Stimulated activated memory B cell treated with anti-CD40 and anti-IgM and Interleukin-4, amounts not matched to agents 10 μg/mL and 1 μg/mL and 100 μg/mL, for 72 hours (primary cell): ENCODE data around the gene EYA2.

Source experiments
- ATAC-seq: fragments of 150-1000 bp; cut with Tn5 transposase; 2 replicates; pipeline ENCODE4 v1.10.0; 2021
- H3K27ac Mint-ChIP-seq: one replicate; pipeline ENCODE4 v1.8.0; 2022; ENCODE audit warnings: mild to moderate bottlenecking, mixed read lengths
- H3K27me3 Mint-ChIP-seq: one replicate; pipeline ENCODE4 v1.8.0; 2022; ENCODE audit warnings: mixed read lengths
- H3K36me3 Mint-ChIP-seq: one replicate; pipeline ENCODE4 v1.8.0; 2022; ENCODE audit warnings: mixed read lengths
- H3K4me1 Mint-ChIP-seq: one replicate; pipeline ENCODE4 v1.8.0; 2022; ENCODE audit warnings: mixed read lengths
- H3K4me3 Mint-ChIP-seq: one replicate; pipeline ENCODE4 v1.8.0; 2022; ENCODE audit warnings: mild to moderate bottlenecking, moderate library complexity, mixed read lengths
- H3K9me3 Mint-ChIP-seq: one replicate; pipeline ENCODE4 v1.8.0; 2022; ENCODE audit warnings: mixed read lengths

Gene EYA2

DNA sequence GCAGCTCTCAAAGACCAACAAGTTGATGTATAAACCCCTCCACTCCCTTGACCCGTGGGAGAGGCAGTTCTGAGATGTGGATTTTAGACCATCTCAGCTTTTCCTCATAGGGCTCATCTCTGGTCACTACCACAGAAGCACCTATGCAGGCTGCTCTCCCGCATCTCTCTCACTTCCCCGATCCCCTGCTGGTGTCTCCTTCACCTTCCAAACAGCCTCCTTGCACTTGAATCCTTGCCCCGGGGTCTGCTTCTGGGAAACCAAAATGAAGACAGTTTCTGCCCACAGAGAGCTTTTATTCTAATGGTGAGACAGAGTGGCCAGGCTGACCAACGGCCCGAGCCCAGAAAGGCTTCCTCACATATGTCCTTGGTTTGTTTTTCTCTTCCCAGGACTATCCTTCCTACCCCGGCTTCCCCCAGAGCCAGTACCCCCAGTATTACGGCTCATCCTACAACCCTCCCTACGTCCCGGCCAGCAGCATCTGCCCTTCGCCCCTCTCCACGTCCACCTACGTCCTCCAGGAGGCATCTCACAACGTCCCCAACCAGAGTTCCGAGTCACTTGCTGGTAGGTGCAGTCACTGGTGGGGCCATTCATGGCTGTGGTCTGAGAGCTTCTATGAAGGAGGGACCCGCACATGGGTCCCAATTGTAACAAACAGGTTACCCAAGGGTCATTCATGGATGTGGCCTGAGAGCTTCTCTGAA is 179.3 kb downstream of the EYA2 start:
- Mint-ChIP-seq H3K36me3 (peaks cover 6% of the 10 kb centered on the region), H3K27me3 (peaks cover 26% of the 10 kb centered on the region), H3K27ac (no peak overlapping the region), H3K4me3 (no peak overlapping the region), H3K4me1 (no peaks in the 10 kb centered on the region), H3K9me3 (peaks cover 8% of the 10 kb centered on the region)
- ATAC-seq = no peak

DNA sequence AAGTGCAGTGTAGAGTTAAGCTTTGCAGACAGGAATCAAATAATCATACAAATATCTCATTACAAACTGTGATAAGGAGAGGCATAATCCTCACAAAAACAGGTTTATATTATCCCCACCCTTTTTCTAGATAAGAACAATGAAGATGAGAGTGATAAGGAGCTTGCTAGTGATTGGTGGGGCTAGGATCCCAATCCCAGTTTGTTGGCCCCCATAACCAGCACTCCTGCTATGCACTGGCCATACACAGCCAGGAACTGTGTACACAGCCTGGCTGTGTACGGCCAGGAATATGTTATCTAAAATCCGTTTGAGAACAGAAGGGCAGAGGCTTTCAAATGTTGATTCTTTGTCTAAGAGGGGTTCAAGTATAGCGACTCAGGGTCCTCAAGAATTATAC is 180.6 kb downstream of the EYA2 start:
- H3K36me3 Mint-ChIP-seq = peaks cover 6% of the 10 kb centered on the region
- H3K4me3 Mint-ChIP-seq = no peak overlapping the region

DNA sequence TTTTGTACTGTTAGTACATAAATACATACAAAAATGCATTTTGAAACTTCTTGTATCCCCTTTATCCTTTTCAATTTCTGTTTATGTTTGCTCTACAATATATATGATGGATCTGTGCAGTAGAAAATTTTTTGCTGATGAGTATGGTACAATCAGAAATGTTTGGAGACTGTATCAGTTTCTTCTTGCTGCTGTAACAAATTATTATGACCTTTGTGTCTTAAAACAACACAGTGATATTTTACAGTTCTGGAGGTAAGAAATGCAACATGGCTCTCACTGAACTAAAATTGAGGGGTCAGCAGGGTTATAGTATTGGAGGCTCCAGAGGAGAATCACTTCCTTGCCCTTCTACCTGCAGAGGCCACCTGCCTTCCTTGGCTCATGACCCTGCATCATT is 184.4 kb downstream of the EYA2 start:
- no peak overlapping the region for H3K27ac Mint-ChIP-seq
- H3K4me1 Mint-ChIP-seq = no peaks in the 10 kb centered on the region
- no peak overlapping the region for H3K4me3 Mint-ChIP-seq
- H3K9me3 Mint-ChIP-seq = peaks cover 12% of the 10 kb centered on the region
- ATAC-seq = no peak
- peaks cover 25% of the 10 kb centered on the region for H3K27me3 Mint-ChIP-seq
- peaks cover 6% of the 10 kb centered on the region for H3K36me3 Mint-ChIP-seq

More for the DNA sequence above, 180.6 kb downstream of the EYA2 start:
- no peaks in the 10 kb centered on the region for H3K4me1 Mint-ChIP-seq
- no peak overlapping the region for H3K27ac Mint-ChIP-seq
- no peak for ATAC-seq
- H3K9me3 Mint-ChIP-seq = peaks cover 13% of the 10 kb centered on the region
- peaks cover 39% of the 10 kb centered on the region for H3K27me3 Mint-ChIP-seq

DNA sequence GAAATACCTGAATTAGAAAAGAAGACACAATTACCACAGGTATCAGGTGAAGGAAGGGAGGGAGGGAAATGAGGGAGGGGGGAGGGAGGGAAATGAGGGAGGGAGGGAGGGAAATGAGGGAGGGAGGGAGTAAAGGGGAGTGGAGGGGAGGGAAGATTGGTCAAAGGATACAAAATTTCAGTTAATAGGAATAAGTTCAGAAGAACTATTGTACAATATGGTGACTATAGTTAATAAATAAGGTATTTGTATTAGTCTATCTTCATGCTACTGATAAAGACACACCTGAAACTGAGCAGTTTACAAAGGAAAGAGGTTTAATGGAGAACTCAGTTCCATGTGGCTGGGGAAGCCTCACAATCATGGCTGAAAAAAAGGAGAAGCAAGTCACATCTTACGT is 185.7 kb downstream of the EYA2 start:
- no peak overlapping the region for H3K4me3 Mint-ChIP-seq

DNA sequence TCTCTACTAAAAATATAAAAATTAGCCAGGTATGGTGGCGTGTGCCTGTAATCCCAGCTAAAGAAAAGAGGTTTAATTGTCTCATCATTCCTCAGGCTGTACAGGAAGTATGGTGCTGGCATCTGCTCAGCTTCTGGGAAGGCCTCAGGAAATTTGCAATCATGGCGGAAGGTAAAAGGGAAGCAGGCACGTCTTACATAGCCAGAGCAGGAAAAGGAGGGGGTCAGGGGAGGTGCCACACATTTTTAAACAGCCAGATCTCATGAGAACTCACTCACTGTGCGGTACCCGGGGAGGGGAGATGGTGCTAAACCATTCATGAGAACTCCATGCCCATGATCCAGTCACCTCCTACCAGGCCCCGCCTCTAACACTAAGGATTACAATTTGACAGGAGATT is 191.7 kb downstream of the EYA2 start:
- no peaks in the 10 kb centered on the region for H3K9me3 Mint-ChIP-seq
- no peaks in the 10 kb centered on the region for H3K27me3 Mint-ChIP-seq
- no peak overlapping the region for H3K27ac Mint-ChIP-seq
- H3K4me3 Mint-ChIP-seq = no peak overlapping the region
- ATAC-seq = no peak
- H3K4me1 Mint-ChIP-seq = no peaks in the 10 kb centered on the region
- H3K36me3 Mint-ChIP-seq = no peaks in the 10 kb centered on the region

More for the DNA sequence above, 185.7 kb downstream of the EYA2 start:
- no peak overlapping the region for H3K27ac Mint-ChIP-seq
- no peaks in the 10 kb centered on the region for H3K4me1 Mint-ChIP-seq
- ATAC-seq = no peak
- peaks cover 6% of the 10 kb centered on the region for H3K36me3 Mint-ChIP-seq
- peaks cover 11% of the 10 kb centered on the region for H3K9me3 Mint-ChIP-seq
- peaks cover 20% of the 10 kb centered on the region for H3K27me3 Mint-ChIP-seq

DNA sequence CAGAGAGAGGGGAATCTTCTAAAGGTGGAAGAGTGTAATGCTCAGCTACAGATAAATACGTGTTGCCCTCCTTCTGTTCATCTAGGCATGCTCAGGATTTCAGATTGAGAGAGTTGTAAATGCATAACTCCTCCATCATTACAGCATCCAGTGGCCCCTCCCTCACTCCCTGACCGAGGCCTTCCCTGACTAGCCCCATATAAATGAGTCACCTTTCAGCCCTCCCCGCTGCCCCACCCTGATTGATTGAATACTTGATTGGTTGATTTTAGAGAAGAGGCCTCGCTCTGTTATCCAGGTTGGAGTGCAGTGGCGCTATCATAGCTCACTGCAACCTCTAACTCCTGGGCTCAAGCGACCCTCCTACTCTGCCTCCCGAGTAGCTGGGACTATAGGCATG is 193.7 kb downstream of the EYA2 start:
- no peaks in the 10 kb centered on the region for H3K9me3 Mint-ChIP-seq
- no peaks in the 10 kb centered on the region for H3K4me1 Mint-ChIP-seq
- H3K27me3 Mint-ChIP-seq = peaks cover 3% of the 10 kb centered on the region
- no peak overlapping the region for H3K27ac Mint-ChIP-seq
- no peak for ATAC-seq
- H3K4me3 Mint-ChIP-seq = no peak overlapping the region
- peaks cover 1% of the 10 kb centered on the region for H3K36me3 Mint-ChIP-seq

DNA sequence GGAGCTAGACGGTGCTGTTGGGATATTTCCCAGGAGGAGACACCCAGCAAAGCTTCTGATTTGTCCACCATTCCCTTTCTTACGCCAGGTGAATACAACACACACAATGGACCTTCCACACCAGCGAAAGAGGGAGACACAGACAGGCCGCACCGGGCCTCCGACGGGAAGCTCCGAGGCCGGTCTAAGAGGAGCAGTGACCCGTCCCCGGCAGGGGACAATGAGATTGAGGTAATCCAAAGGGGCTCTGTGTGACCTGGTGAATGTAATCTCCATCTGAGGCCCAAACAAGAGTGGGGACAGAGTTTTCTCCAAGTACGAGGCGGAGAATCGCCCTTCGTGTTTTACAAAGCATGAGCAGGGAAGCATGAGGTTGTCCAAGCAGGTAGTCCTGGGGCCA is 194.5 kb downstream of the EYA2 start:
- Mint-ChIP-seq H3K9me3 (no peaks in the 10 kb centered on the region), H3K36me3 (peaks cover 5% of the 10 kb centered on the region), H3K4me1 (no peaks in the 10 kb centered on the region), H3K27ac (no peak overlapping the region), H3K27me3 (peaks cover 8% of the 10 kb centered on the region), H3K4me3 (no peak overlapping the region)
- no peak for ATAC-seq

DNA sequence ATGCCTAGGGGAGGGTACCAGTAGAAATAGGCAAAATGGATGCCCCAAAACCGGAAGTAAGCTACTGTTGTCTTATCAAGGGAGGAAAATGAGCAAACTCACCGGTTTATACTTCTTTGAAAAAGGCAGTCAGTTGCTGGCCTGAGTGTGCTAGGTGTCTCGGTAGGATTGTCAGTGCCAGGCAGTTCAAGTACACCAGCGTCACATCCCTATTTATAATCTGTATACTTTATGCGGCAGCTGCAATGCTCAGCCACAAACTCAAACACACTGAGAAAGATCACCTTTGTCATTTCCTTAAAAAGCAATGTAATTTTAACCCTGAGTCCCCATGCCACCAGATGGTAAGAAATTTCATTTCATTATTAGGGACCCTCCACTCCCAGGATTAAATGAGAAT is 196.2 kb downstream of the EYA2 start:
- H3K27ac Mint-ChIP-seq = no peak overlapping the region
- no peak for ATAC-seq
- H3K4me1 Mint-ChIP-seq = no peaks in the 10 kb centered on the region
- H3K9me3 Mint-ChIP-seq = peaks cover 6% of the 10 kb centered on the region
- no peak overlapping the region for H3K4me3 Mint-ChIP-seq
- peaks cover 10% of the 10 kb centered on the region for H3K36me3 Mint-ChIP-seq
- peaks cover 8% of the 10 kb centered on the region for H3K27me3 Mint-ChIP-seq

DNA sequence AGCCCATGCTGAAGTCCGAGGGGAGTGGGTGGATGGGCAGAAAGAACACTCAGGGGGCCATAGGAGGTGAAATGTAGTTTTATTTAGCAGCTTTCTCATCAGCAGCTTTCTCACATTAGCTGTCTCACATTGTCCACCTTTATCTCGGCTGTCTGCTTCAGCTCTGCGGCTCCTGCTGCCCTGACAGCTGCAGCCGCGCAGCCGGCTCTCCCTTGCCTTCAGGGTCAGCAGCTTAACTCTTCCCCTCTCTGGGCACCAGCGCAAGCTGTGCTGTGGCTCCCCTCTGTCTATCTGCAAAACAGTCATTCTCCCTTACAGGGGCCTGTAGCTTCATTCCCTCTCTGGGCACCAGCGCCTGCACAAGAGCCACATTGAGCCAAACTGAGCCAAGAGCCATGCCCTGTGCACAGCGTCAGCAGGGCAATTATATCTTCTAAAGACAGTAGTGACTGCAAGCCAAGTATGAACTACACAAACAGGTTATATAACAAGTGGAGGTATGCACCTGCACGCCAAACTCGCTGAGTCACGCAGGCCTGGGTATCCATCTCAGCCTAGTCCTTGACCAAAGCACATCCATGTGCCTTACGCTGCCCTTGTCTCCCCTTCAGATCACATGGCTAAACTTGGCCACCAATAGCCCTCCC is 198.8 kb downstream of the EYA2 start:
- Mint-ChIP-seq H3K27me3 (peaks cover 13% of the 10 kb centered on the region), H3K36me3 (peaks cover 11% of the 10 kb centered on the region), H3K27ac (no peak overlapping the region), H3K4me1 (no peaks in the 10 kb centered on the region), H3K4me3 (no peak overlapping the region), H3K9me3 (peaks cover 6% of the 10 kb centered on the region)
- no peak for ATAC-seq

DNA sequence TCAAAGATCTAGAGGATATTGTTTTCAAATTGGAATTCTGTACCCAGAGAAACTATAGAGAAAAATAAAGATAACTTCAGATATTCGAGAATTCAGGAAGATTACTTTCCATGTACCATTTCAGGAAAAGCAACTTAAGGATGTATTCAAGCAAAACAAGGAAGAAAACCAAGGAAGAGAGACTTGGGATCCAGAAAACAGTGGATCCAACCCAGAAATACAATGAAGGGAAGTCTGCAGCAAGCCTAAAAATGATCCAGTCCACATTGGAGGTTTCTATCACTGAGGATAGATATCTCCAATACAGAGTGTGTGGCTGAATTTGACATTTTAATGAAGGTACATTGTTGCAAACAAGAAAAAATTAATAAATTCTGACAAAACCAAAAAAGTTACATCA is 201.0 kb downstream of the EYA2 start:
- no peak overlapping the region for H3K4me3 Mint-ChIP-seq
- peaks cover 21% of the 10 kb centered on the region for H3K27me3 Mint-ChIP-seq
- H3K9me3 Mint-ChIP-seq = peaks cover 9% of the 10 kb centered on the region
- peaks cover 18% of the 10 kb centered on the region for H3K36me3 Mint-ChIP-seq
- H3K4me1 Mint-ChIP-seq = no peaks in the 10 kb centered on the region
- no peak overlapping the region for H3K27ac Mint-ChIP-seq
- no peak for ATAC-seq

DNA sequence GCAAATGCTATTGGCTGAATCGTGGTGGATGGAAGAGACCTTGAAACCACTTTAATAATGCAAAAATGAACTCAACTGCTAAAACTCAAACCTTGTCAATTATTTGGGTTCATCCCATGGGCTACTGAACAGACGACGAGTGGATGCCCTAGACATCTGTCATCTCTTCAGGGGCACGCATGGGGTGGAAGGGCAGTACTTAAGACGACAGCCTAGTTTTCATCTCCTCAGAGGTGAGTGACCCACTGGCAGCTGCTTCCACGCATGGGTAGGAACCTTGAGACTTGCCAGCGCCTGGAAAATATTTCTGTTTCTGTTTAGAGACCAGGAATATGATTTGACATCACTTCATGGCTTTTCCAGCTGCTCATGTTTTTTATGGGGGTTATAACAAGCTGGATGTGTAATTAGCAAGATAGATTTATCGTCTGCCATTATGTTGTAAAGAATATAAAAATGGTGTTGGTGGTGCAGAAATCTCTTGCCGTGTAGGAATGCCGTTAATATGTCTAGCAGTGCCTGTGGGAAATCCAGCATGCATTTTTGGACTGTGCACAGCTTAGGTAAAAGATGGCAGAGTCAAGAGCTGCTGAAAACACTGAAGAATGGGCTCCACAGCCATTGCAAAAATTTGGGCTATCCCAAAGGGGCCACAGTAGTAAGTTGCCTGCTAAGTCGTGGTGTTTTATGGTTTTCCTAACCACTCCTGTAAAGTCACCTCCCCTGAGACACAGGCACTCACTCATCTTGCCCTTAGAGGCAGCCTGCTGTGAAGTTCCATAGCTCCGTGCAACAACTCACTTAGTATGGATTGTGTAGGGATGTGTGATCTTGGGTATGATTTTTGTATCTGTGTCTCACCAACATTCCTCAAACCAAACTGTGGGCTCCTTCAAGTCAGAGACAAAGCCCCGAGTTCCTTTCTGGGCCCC is 203.3 kb downstream of the EYA2 start:
- Mint-ChIP-seq H3K27me3 (peaks cover 25% of the 10 kb centered on the region), H3K9me3 (peaks cover 13% of the 10 kb centered on the region), H3K27ac (no peak overlapping the region), H3K4me3 (no peak overlapping the region), H3K36me3 (peaks cover 24% of the 10 kb centered on the region), H3K4me1 (no peaks in the 10 kb centered on the region)
- ATAC-seq = no peak

DNA sequence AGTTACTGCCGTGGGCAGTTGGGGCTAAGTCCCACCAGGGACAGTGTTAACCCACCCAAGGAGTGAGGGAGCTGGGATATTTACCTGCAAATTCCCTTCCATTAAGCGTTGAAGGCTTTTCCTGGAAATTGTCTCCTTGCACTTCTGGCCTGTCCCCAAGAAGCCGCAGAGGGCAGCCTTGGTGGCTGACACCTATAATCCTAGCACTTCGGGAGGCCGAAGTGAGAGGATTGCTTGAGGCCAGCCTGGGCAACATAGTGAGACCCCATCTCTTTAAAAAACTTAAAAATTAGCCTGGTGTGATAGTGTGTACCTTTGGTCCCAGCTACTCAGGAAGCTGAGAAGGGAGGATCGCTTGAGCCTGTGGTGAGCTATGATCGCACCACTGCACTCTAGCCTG is 204.4 kb downstream of the EYA2 start:
- Mint-ChIP-seq H3K27ac (no peak overlapping the region), H3K9me3 (peaks cover 18% of the 10 kb centered on the region), H3K4me1 (no peaks in the 10 kb centered on the region), H3K4me3 (no peak overlapping the region), H3K27me3 (peaks cover 22% of the 10 kb centered on the region), H3K36me3 (peaks cover 19% of the 10 kb centered on the region)
- ATAC-seq = no peak

DNA sequence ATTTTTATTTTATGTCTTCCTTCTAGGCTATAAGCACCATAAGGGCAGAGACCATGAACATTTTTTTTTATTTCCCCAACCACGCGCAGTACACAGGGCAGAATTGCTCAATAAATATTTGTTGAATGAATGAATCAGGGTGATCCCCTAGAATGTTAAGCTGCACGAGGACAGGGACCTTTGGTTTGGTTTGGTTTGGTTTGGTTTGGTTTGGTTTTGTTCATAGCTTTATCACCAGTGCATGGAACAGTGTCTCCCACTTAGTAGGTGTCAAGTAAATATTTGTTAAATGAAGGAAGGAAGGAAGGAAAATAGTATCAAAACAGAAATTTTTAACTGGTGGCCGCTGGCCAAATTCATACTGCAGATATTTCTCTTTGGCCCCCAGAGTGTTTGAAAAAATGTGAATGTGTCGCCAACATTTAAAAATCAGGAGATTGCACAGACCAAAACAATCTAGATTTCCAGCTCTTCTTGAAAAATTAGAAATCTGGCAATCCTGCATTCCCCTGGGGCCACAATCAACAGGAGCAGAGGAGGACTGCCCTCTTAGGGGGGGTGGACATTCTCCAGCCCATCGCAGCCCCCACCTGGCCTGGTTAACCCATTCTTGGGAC is 205.3 kb downstream of the EYA2 start:
- H3K9me3 Mint-ChIP-seq = peaks cover 15% of the 10 kb centered on the region
- H3K27me3 Mint-ChIP-seq = peaks cover 24% of the 10 kb centered on the region
- H3K4me3 Mint-ChIP-seq = no peak overlapping the region
- H3K27ac Mint-ChIP-seq = no peak overlapping the region
- no peak for ATAC-seq
- H3K36me3 Mint-ChIP-seq = peaks cover 19% of the 10 kb centered on the region
- H3K4me1 Mint-ChIP-seq = no peaks in the 10 kb centered on the region

DNA sequence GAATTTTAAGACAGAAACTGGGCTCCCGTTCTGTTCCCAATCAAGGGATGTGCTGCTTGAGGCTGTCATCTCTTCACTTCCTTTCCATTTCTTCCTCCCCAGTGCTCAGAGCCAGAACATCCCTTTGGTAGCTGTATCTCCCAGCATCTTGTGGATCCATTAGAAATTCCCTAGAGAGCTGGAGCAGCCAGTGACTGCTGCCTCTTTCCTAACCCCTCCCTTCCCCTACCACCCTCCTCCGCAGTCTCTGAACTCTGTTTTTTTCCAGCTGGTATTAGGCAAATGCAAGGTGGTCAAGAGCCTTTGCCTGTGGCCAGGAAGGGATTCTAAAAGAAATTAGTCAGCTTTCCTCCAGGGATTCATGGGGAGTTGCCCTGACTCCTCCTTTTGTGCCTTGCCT is 208.0 kb downstream of the EYA2 start:
- Mint-ChIP-seq H3K36me3 (peaks cover 12% of the 10 kb centered on the region), H3K27me3 (peaks cover 50% of the 10 kb centered on the region), H3K4me1 (no peaks in the 10 kb centered on the region), H3K9me3 (peaks cover 15% of the 10 kb centered on the region), H3K27ac (no peak overlapping the region), H3K4me3 (no peak overlapping the region)
- ATAC-seq = no peak

DNA sequence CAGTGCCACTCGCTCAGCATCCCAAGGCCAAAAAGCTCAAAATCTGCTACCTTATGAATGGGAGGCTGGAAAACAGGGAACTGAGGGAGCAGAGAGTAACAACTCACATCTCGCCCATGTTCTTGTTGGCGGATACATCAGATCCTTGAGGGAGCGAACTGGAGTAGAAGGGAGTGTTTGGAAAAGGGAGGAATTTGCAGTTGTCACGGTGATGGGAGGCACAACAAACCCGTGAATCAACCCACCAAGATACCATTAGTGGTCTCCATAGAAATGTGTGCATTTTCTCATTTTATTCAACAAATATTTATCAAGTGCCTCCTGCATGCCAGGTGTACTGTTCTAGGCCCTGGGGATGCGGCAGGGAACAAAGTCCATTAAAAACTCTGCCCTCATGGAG is 212.1 kb downstream of the EYA2 start:
- Mint-ChIP-seq H3K4me3 (no peak overlapping the region), H3K9me3 (peaks cover 13% of the 10 kb centered on the region), H3K27ac (no peak overlapping the region), H3K27me3 (peaks cover 41% of the 10 kb centered on the region), H3K4me1 (no peaks in the 10 kb centered on the region), H3K36me3 (no peaks in the 10 kb centered on the region)
- ATAC-seq = no peak
